COLO668 (cell line): ENCODE measurements around the gene PPP1R12A.
A peak's percentile ranks its signal among the peaks of the same experiment; 100 is the strongest.
"Not testable (repeated sequence)": the region's sequence is repeated elsewhere in the genome, so short reads cannot be mapped to it uniquely, and the experiment has no call there.

Experiments used
- DNase-seq: peaks from one replicate; lab custom pipeline; 2025; ENCODE audit not compliant: unreplicated experiment; lab: John Stamatoyannopoulos, UW

The PPP1R12A gene

DNA sequence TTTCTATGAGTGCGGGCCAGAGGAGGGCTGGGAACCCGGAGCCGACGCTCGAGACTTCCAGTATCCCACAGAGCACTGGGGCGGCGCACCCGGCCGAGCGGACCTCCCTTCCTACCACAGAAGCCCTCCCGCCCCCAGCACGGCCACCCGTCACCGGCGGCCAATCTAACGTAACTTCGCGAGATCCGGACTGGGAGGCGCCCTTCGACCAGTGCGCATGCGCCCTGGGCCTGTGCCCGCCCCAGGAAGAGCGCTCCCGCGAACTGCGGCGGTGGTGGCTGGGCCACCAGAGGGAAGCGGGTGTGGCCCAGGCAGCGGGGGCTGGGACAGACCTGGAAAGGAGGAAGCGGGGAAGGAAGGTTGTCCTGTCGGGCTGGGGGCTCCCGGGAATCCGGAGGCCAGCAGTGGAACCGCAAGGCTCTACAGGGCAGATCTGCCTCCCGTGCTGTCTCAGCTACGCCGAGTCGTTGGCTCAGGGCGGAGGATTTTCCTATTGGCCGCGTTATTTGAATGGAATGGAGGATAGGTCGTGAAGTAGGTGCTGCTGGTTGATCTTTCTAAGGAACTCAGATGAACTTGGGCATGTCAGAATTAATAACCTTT is at the start of gene PPP1R12A:
Gene PPP1R12A, minus strand, starts transcription at position 77 of the 603 bp plus-strand sequence. CDS start 166 bp downstream, outside the sequence.
- DNase-seq: peak; percentile 99

DNA sequence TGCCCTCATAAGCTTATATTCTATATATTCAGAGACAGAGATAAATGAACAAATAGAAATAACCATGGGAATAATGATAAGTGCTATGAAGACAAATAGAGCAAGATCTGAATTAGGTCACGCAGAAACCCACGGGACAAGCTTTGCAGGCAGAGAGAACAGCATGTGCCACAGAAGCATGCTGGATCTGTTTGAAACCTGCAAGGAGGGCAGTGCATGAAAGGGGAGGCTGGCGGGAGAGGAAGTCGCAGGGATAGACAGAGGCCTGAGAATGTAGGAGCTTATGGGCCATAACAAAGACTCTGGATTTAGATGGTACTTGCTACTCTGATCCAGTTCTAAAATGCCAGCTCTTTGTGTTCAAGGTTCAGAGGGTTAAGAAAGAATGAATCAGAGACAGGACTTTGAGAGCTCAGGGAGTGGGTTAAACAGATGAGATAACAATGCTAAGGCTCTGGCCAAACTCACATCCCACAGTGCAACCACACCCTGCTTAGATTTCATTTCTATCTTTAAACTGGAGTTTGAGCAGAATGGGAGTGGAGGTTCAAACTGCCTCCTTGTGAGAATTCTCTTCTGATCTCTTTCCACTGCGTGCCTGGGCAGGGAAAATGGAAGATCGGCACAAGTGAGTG is 49.2 kb upstream of the PPP1R12A start:
- DNase-seq: peak; percentile 20

DNA sequence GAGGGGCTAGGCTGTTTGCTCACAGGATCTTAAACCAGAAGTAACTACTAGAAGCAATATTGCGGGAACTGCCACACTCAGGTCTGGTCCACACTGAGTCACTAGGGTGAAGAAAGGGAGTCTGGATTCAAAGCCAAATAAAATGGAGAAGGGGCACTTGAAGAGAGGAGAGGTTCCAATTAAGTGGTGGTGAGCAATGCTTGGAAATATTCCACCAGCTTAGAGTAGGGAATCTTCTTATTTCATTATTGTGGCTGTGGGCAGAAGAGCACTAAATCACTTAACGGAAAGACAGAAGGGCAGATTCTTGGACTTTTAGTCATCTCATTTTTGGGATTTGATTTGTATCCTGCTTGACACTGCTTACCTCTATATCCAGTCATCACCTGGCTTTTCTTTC is 48.6 kb upstream of the PPP1R12A start:
- DNase-seq: no peak

DNA sequence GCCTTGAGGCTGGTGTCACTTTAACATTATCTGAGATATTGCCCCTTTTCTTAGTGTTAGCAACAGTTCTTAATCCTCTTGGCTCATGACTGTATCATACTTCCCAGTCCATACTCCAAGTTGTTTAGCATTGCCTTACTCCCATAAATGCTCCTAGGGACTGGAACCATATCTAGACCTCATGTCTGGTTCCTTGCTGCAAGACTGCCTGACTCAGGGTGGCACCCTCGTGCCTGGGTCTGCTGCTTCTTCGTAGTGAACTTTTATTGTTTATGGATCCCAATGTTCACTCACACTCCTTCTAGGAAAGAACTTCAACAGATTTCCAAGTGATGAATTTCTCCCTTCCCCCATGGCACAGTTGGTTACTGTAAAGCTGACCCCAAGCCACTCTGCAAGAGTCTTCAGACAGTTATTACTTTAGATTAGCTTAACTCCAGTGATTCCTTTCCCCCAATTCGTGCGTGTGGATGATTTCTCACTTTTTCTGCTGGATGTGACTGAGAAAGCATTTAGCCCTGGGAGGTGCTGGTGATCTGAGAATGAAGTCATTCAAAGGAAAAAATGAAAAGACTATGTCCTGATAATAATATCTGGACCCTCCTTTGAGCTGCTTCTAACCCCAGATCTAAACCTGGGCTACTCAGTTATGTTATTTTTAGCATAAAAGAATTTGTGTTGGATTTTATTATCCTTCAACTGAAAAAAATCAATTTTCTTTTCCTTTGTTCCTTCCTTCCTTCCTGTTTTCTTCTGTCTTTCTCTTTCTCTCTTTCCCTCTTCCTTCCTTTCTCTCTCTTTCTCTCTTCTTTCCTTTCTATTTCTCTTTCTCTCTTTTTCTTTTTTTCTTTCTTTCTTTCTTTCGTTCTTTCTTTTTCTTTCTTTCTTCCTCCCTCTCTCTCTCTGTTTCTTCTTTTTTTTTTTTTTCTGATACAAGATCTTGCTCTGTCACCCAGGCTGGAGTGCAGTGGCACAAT is 47.5 kb upstream of the PPP1R12A start:
- DNase-seq: no peak

DNA sequence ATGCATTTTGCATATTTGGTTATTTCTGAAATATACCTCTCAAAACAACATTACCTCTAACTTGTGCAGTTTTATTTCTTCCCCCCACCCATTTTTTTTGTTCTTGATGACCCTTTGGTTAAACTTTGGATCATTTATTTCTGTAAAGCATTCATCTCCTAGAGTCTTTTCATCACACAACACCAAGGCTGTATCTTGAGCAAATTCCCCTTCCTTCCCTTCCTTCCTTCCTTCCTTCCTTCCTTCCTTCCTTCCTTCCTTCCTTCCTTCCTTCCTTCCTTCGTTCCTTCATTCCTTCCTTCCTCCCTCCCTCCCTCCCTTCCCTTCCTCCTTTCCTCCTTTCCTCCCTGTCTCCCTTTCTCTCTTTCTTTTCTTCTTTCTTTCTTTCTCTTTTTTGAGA is 43.8 kb upstream of the PPP1R12A start:
- DNase-seq: no peak

DNA sequence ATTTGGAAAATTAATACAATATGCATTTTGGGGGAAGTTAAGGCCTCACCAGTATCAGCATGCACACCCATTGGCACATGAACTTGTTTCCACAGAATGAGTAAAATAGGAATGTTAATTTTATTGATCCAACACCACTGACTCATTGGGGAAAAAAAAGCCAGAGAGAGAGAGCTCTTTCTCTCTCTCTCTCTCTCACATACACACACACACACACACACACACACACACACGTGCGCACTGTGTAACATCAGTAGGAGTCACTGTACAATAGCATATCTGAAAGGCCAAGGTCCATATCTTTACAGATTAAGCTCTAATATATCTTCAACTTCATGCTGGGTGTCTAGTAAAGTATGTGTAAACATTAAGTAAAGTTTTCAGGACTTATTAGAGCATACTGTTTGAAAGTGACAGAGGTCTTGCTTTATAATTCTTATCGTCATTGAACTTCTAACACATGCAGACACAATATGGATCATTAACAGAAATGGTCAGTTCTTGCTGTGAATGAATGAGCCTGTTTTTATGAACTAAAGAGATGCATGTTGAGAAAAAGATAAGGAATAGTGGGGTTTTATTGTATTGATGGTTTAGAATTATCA is 43.1 kb upstream of the PPP1R12A start:
- DNase-seq: not testable (repeated sequence)

DNA sequence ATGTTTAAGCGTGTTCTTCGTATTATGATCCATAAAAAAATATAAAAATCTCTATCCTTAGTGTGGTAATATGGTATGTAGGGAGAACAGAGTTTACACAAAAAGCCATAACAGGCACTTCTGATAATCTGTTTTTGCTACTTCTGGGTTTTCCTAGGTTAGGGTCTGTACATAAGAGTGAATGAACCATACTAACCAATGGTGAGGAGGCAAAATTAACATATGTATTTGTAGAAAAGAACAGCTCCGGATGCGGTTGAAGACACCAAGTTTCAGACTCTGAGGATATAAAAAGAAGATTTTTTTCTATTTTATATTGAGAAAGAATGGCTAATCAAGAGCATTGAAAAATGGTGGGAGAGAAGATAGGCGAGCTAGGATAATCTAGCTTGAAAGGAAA is 40.2 kb upstream of the PPP1R12A start:
- DNase-seq: no peak

DNA sequence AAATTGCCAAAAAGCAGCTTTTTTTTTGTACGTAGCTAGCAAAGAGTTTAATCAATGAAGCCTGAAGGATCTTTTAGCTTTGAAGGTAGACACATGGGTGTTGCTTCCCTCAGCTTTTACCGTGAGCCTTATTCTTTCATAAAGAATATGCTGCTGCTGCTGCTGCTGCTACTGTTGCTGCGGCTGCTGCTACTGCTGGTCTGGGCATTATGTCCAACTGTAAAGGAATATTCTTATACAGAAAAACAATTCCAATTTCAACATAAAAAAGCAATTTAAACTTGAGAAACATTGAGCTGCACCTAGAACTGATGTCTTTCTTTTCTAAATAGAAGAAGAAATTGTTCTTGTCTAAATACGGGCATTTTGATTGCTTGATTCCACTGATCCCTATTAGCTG is 38.9 kb upstream of the PPP1R12A start:
- no peak for DNase-seq

DNA sequence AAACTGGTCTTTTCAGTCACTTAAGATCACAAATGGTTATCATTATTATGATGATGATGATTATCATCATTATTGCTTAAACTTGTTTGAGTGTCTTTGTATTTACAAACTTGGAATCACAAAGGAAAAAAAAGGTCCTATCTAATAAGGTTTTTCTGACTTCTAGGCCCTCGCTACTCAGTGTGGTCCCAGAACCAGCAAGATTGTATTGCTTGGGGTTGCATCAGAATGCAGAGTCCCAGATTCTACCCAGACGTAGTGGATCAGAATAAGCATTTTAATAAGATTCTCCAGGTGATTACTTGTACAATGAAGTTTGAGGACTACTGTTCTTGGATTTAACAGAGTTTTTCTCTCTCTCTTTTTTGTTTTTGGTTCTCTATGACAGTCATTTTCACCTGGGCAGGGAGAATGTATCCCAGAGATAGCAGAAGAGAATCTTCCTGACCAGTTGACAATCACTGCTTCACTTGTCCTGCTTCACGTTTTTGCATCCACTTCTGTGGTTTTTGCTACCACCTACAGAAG is 29.3 kb upstream of the PPP1R12A start:
- no peak for DNase-seq

DNA sequence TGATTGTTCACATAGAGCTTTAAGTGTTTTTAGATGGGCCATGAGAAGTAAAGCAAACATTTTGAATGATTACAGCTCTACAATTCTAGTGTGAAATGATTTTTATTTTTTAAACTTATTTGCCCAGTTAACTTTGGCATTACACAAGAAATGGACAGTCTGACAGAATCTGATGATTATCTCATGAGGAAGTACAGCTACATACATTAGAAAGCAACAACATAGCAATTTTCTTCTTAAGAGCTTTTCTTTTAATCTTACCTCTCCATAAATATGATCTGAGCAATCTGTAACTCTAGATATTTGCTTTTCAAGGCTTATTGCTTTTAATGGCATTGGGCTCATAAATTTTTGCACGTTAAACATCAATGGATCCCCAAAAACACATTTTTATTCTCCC is 26.5 kb upstream of the PPP1R12A start:
- DNase-seq: no peak

DNA sequence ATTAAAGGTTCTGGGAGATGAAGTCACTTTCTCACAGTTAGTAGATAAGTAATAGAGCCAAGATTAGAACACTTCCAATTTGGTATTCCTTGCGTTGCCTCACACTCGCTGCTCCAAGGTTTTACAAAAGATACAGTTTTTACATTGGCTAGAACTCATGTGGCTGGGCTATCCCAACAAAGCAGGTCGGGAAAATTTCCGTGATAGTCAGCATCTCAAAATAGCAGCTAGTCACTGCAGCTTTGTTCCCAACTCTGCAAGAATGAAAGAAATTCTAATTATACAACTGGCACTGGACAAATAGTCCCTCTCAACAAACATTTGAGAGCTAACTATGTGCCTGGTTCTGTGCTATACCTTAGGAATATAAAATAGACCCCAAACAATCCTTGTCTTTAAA is 24.6 kb upstream of the PPP1R12A start:
- DNase-seq: no peak

DNA sequence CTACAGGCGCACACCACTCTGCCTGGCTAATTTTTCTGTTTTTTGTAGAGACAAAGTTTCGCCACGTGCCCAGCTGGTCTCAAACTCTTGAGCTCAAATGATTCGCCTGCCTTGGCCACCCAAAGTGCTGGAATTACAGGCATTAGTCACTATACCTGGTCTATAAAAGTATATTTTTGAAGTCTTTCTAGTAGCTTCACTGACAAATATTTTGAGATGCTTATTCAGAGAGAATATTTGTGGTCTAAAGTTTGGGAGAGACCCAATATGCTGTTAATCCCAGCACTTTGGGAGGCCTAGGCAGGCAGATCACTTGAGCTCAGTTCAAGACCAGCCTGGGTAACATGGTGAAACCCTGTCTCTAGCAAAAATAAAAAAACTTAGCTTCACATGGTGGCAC is 22.0 kb upstream of the PPP1R12A start:
- DNase-seq: no peak

DNA sequence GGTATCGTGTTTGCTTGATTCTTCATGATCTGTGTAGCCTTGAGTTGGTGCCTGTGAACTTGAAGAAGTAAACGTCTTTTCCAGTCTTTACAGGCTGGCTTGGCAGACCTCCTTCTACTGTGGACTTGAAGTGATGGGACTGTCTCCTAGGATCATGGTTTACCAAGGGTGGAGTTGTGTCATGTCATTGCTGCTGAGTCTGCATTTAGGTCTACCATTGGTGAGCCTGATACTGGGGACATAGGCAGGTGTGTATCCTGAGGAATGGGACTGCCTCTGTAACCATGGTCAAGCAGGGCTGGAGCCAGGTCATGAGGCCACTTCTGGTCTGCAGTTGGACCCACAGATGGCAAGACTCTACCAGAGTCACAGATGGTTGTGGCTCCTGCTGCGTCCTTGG is 20.7 kb upstream of the PPP1R12A start:
- DNase-seq: no peak

DNA sequence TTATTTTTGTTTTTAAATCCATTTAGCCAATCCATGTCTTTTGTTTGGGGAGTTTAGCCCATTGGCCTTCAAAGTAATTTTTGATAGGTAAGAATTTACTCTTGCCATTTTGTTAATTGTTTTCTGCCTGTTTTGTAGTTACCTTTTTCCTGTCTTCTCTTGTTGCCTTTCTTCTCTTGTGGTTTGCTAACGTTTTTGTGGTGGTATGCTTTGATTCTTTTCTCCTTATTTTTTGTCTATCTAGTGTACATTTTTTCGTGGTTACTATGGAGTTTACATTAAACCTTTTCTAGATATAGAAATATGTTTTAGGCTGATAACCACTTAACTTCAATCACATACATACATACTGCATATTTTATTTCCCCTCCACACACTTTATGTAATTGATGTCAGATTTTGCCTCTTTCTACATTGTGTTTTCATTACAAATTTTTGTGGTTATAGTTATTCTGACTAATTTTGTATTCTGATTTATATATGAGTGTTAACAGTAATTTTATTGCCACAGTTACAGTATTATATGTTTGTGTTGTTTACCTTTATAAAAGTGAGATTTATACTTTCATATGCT is 19.2 kb upstream of the PPP1R12A start:
- DNase-seq: no peak

DNA sequence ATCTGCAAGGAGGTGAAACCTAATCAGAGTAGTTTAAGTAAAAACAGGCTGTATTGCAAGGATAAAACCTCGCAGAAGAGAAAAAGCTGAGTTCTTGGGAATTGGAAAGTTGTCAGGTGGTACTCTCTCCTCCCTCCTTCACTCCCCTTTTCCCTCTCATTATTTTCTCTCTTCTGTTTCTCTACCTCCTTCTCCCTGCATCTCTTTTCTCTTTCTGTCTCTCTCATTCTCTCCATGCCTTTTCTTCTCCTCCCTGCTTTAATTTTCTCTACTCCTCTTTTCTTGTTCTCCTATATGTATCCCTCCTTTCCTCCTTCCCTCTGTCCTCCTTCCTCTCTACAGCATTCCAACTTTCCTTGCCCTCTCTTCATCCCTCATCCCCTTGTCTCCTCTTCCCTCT is 14.2 kb upstream of the PPP1R12A start:
- DNase-seq: no peak

DNA sequence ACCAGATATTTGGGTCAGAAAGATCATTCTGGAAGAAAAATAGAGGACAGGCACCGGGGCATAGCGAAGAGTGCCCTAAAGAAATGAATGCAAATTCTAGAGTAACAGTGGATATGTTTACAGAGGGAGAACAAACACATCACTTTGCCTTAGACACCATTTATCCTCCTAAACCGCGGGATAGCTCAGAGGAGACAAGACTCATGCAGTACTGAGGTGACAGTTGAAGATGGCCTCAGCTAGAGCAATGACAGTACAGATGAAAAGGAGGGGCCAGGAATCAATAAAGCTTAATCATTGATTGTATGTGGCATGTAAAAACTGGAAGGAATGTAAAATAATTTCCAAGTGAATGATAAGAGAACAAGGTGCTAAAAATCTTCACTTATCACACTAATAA is 10.5 kb upstream of the PPP1R12A start:
- DNase-seq: no peak

DNA sequence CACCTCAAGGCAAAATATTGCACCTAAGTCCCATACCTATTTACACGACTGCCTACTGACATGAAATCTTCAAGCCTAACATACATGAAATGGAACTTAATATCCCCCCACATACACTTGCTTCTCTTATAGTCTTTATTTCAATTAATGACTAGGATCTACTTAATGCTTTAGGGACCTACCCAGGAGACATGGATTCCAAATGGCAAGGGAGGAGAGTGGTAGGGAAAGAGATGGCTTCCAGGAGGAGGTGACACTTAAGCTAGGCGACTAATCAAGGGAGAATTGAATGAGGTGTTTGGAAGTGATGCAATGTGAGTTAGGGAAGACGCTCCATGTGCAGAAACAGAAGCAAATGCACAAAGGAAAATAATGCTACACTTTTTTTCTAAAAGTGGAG is 9.7 kb upstream of the PPP1R12A start:
- DNase-seq: no peak

DNA sequence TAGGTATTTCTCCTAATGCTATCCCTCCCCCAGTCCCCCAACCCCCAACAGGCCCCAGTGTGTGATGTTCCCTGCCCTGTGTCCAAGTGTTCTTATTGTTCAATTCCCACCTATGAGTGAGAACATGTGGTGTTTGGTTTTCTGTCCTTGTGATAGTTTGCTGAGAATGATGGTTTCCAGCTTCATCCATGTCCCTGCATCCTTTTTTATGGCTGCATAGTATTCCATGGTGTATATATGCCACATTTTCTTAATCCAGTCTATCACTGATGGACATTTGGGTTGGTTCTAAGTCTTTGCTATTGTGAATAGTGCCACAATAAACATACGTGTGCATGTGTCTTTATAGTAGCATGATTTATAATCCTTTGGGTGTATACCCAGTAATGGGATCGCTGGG is 7.9 kb upstream of the PPP1R12A start:
- not testable (repeated sequence) for DNase-seq

DNA sequence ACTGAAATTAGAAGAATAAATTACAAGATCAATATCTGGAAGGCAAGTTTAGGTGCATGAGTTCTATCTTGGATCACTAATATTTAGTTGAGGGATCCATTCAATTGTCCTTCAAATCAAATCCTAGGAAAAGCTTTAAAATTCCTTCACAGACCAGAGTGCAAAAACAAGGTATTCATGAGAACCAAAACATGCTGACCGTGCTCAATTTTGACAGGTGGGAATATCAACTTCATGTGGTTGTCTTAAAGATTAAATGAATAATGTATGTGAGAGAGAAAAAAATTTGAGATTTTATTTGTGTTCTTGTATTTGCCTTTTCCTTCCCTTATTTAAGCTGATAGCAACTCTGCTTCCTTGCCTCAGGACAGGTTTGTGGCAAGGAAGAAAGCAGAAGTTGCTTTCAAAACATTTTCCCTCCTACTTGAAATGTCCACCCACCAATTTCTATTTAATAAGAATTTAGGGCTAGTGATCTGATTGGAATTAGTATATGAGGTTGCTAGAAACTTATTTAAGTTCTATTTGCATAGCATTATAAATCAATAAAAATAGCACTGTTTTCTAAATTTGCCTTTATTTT is 4.9 kb upstream of the PPP1R12A start:
- DNase-seq: no peak

DNA sequence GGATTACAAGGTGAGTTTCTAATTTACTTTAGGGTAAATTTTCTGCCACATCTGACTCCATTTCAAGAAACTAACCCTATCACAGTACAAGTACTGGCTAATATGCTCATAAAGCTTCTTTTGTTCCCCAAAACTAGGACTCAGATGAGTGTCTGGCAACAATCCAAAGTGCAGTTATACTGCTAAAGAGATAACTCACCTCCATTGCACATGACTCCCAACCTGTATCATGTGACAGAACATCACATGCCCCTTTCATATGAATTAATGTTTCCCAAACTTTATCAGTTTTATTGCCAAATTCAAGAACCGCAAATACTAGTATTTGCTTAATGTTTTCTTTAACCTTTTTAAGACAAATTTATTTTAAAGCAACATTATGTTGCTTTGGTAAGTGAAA is 3.9 kb upstream of the PPP1R12A start:
- no peak for DNase-seq

DNA sequence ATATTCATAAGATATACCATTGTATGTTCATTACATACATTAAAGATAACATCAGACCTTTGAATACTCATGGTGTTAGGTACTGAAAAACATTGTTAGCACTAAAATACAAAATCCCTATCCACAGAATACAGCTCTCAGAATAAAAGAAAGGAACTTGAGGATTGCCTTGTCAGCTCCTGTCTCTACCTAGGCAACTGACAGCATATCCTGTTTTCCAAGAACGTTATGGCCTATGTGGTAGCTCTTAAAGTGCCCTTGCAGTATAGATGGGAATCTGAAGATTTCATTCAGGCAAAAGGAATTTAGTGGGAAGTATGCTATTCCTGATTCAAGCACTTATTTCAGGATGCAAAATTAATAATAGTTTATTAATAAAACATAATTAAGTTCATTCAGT is 1.8 kb upstream of the PPP1R12A start:
- DNase-seq: no peak
